ENCODE measurements around the gene TPR.

Gene TPR

GRCh38 chr1:186299570-186299969, 75.5 kb downstream of the TPR start:
- Histone ChIP-seq H3K36me3 (replicated peaks in 1 of 2; ENCODE audit: control insufficient read depth in 2 of 2, insufficient read depth in 2 of 2, low read length in 2 of 2) (no peaks in the 10 kb centered on the region), H3K4me1 (ENCODE audit: control insufficient read depth in 2 of 2, insufficient read depth in 1 of 2, low read depth in 1 of 2, low read length in 2 of 2) (no peaks in the 10 kb centered on the region), H2BK12ac (ENCODE audit: low read length) (no peak overlapping the region), H3K14ac (ENCODE audit: low read length) (no peak overlapping the region), H4K8ac (ENCODE audit: low read depth, low read length) (no peak overlapping the region), H3K9me3 (replicated peaks in 1 of 2; ENCODE audit: control insufficient read depth in 2 of 2, insufficient read depth in 1 of 2, low read depth in 1 of 2, low read length in 2 of 2) (no peaks in the 10 kb centered on the region), H2AK5ac (ENCODE audit: low read depth, low read length) (no peak overlapping the region), H3K4me3 (ENCODE audit: low read length in 2 of 2) (no peak overlapping the region), H2AFZ (ENCODE audit: low read length) (no peak overlapping the region), H3K27me3 (ENCODE audit: control insufficient read depth in 3 of 3, insufficient read depth in 3 of 3, low read depth in 1 of 3, low read length in 3 of 3) (no peaks in the 10 kb centered on the region), H2BK15ac (ENCODE audit: low read length) (no peak overlapping the region), H3K9ac (ENCODE audit: low read depth, low read length, poor library complexity) (no peak overlapping the region), H3K79me1 (ENCODE audit: low read depth, low read length) (no peaks in the 10 kb centered on the region), H4K91ac (ENCODE audit: low read depth, low read length, poor library complexity) (no peak overlapping the region), H2BK120ac (ENCODE audit: low read depth, low read length) (no peak overlapping the region), H3K4ac (ENCODE audit: low read length) (no peak overlapping the region), H3K27ac (replicated peaks; ENCODE audit: low read length) (no peak overlapping the region), H3K4me2 (ENCODE audit: insufficient read depth, low read length, poor library complexity, severe bottlenecking) (no peak overlapping the region), H3K23ac (ENCODE audit: low read depth, low read length, poor library complexity) (no peak overlapping the region), H2BK5ac (ENCODE audit: low read length) (no peak overlapping the region), H3K18ac (ENCODE audit: low read length) (no peak overlapping the region)
- no CpG with 5 or more reads among the region's 2 CpGs for WGBS, 2 donors (ENCODE audit: extremely low coverage in 2 of 2, insufficient read length in 2 of 2, insufficient replicate concordance in 1 of 2)
- no peak for DNase-seq (ENCODE audit: low spot score)

- no peak overlapping the region for H2BK15ac ChIP-seq (ENCODE audit: low read length)
- no CpG with 5 or more reads among the region's 1 CpG for WGBS, 2 donors (ENCODE audit: extremely low coverage in 2 of 2, insufficient read length in 2 of 2, insufficient replicate concordance in 1 of 2)
- H3K23ac ChIP-seq (ENCODE audit: low read depth, low read length, poor library complexity): no peak overlapping the region
- no peak overlapping the region for H2BK12ac ChIP-seq (ENCODE audit: low read length)
- H4K91ac ChIP-seq (ENCODE audit: low read depth, low read length, poor library complexity): no peak overlapping the region
- no peak overlapping the region for H3K14ac ChIP-seq (ENCODE audit: low read length)
- H3K4me3 ChIP-seq (ENCODE audit: low read length in 2 of 2): no peak overlapping the region
- H2AK5ac ChIP-seq (ENCODE audit: low read depth, low read length): no peak overlapping the region
- no peak overlapping the region for H2AFZ ChIP-seq (ENCODE audit: low read length)
- no peaks in the 10 kb centered on the region for H3K4me1 ChIP-seq (ENCODE audit: control insufficient read depth in 2 of 2, insufficient read depth in 1 of 2, low read depth in 1 of 2, low read length in 2 of 2)
- H3K27me3 ChIP-seq (ENCODE audit: control insufficient read depth in 3 of 3, insufficient read depth in 3 of 3, low read depth in 1 of 3, low read length in 3 of 3): no peaks in the 10 kb centered on the region
- H3K9me3 ChIP-seq (replicated peaks in 1 of 2; ENCODE audit: control insufficient read depth in 2 of 2, insufficient read depth in 1 of 2, low read depth in 1 of 2, low read length in 2 of 2): no peaks in the 10 kb centered on the region
- H3K36me3 ChIP-seq (replicated peaks in 1 of 2; ENCODE audit: control insufficient read depth in 2 of 2, insufficient read depth in 2 of 2, low read length in 2 of 2): no peaks in the 10 kb centered on the region
- H3K9ac ChIP-seq (ENCODE audit: low read depth, low read length, poor library complexity): no peak overlapping the region
- no peak overlapping the region for H2BK120ac ChIP-seq (ENCODE audit: low read depth, low read length)
- no peaks in the 10 kb centered on the region for H3K79me1 ChIP-seq (ENCODE audit: low read depth, low read length)
- H3K18ac ChIP-seq (ENCODE audit: low read length): no peak overlapping the region
- no peak overlapping the region for H4K8ac ChIP-seq (ENCODE audit: low read depth, low read length)
- no peak overlapping the region for H3K4ac ChIP-seq (ENCODE audit: low read length)
- DNase-seq (ENCODE audit: low spot score): no peak
- H2BK5ac ChIP-seq (ENCODE audit: low read length): no peak overlapping the region
- H3K27ac ChIP-seq (replicated peaks; ENCODE audit: low read length): no peak overlapping the region
- H3K4me2 ChIP-seq (ENCODE audit: insufficient read depth, low read length, poor library complexity, severe bottlenecking): no peak overlapping the region
Measured at GRCh38 chr1:186298851-186299250, 76.2 kb downstream of the TPR start.

- Histone ChIP-seq H4K8ac (ENCODE audit: low read depth, low read length) (no peak overlapping the region), H3K27me3 (ENCODE audit: control insufficient read depth in 3 of 3, insufficient read depth in 3 of 3, low read depth in 1 of 3, low read length in 3 of 3) (no peaks in the 10 kb centered on the region), H2AK5ac (ENCODE audit: low read depth, low read length) (no peak overlapping the region), H4K91ac (ENCODE audit: low read depth, low read length, poor library complexity) (no peak overlapping the region), H2BK5ac (ENCODE audit: low read length) (no peak overlapping the region), H3K9me3 (replicated peaks in 1 of 2; ENCODE audit: control insufficient read depth in 2 of 2, insufficient read depth in 1 of 2, low read depth in 1 of 2, low read length in 2 of 2) (no peaks in the 10 kb centered on the region), H2BK12ac (ENCODE audit: low read length) (no peak overlapping the region), H3K9ac (ENCODE audit: low read depth, low read length, poor library complexity) (no peak overlapping the region), H2BK120ac (ENCODE audit: low read depth, low read length) (no peak overlapping the region), H3K4me3 (ENCODE audit: low read length in 2 of 2) (no peak overlapping the region), H3K4ac (ENCODE audit: low read length) (no peak overlapping the region), H3K79me1 (ENCODE audit: low read depth, low read length) (no peaks in the 10 kb centered on the region), H3K4me2 (ENCODE audit: insufficient read depth, low read length, poor library complexity, severe bottlenecking) (no peak overlapping the region), H2AFZ (ENCODE audit: low read length) (no peak overlapping the region), H3K36me3 (replicated peaks in 1 of 2; ENCODE audit: control insufficient read depth in 2 of 2, insufficient read depth in 2 of 2, low read length in 2 of 2) (no peaks in the 10 kb centered on the region), H2BK15ac (ENCODE audit: low read length) (no peak overlapping the region), H3K4me1 (ENCODE audit: control insufficient read depth in 2 of 2, insufficient read depth in 1 of 2, low read depth in 1 of 2, low read length in 2 of 2) (no peaks in the 10 kb centered on the region), H3K23ac (ENCODE audit: low read depth, low read length, poor library complexity) (no peak overlapping the region), H3K18ac (ENCODE audit: low read length) (no peak overlapping the region), H3K27ac (replicated peaks; ENCODE audit: low read length) (no peak overlapping the region), H3K14ac (ENCODE audit: low read length) (no peak overlapping the region)
- no peak for DNase-seq (ENCODE audit: low spot score)
- no CpG with 5 or more reads among the region's 3 CpGs for WGBS, 2 donors (ENCODE audit: extremely low coverage in 2 of 2, insufficient read length in 2 of 2, insufficient replicate concordance in 1 of 2)
Measured at GRCh38 chr1:186297439-186298045, 77.5 kb downstream of the TPR start.

GRCh38 chr1:186295980-186296379, 79.1 kb downstream of the TPR start, which contains the start of gene PRG4:
Gene PRG4 (plus strand): TSS chr1:186296279.
- Histone ChIP-seq H2BK15ac (ENCODE audit: low read length) (no peak within 1 kb of the TSS), H2AFZ (ENCODE audit: low read length) (no peak within 1 kb of the TSS), H3K79me1 (ENCODE audit: low read depth, low read length) (no peaks in the 10 kb centered on the region), H3K9me3 (replicated peaks in 1 of 2; ENCODE audit: control insufficient read depth in 2 of 2, insufficient read depth in 1 of 2, low read depth in 1 of 2, low read length in 2 of 2) (no peaks in the 10 kb centered on the region), H2BK120ac (ENCODE audit: low read depth, low read length) (no peak within 1 kb of the TSS), H2BK12ac (ENCODE audit: low read length) (no peak within 1 kb of the TSS), H2BK5ac (ENCODE audit: low read length) (no peak within 1 kb of the TSS), H3K14ac (ENCODE audit: low read length) (no peak within 1 kb of the TSS), H4K8ac (ENCODE audit: low read depth, low read length) (no peak within 1 kb of the TSS), H3K18ac (ENCODE audit: low read length) (no peak within 1 kb of the TSS), H2AK5ac (ENCODE audit: low read depth, low read length) (no peak within 1 kb of the TSS), H3K9ac (ENCODE audit: low read depth, low read length, poor library complexity) (no peak within 1 kb of the TSS), H3K23ac (ENCODE audit: low read depth, low read length, poor library complexity) (no peak within 1 kb of the TSS), H3K4me2 (ENCODE audit: insufficient read depth, low read length, poor library complexity, severe bottlenecking) (no peak within 1 kb of the TSS), H3K4me3 (ENCODE audit: low read length in 2 of 2) (no peak within 1 kb of the TSS), H3K36me3 (replicated peaks in 1 of 2; ENCODE audit: control insufficient read depth in 2 of 2, insufficient read depth in 2 of 2, low read length in 2 of 2) (no peaks in the 10 kb centered on the region), H3K27me3 (ENCODE audit: control insufficient read depth in 3 of 3, insufficient read depth in 3 of 3, low read depth in 1 of 3, low read length in 3 of 3) (no peaks in the 10 kb centered on the region), H3K27ac (replicated peaks; ENCODE audit: low read length) (no peak within 1 kb of the TSS), H3K4ac (ENCODE audit: low read length) (no peak within 1 kb of the TSS), H3K4me1 (ENCODE audit: control insufficient read depth in 2 of 2, insufficient read depth in 1 of 2, low read depth in 1 of 2, low read length in 2 of 2) (no peaks in the 10 kb centered on the region), H4K91ac (ENCODE audit: low read depth, low read length, poor library complexity) (no peak within 1 kb of the TSS)
- WGBS, 2 donors (ENCODE audit: extremely low coverage in 2 of 2, insufficient read length in 2 of 2, insufficient replicate concordance in 1 of 2): no CpG with 5 or more reads among the region's 3 CpGs
- no peak for DNase-seq (ENCODE audit: low spot score)

All from neuronal stem cell (in vitro differentiated cells).